ENCODE results near the gene P2RY2. TPM values are rescaled to one million over a fixed set of nuclear protein-coding genes. Genes with fewer than 3 reads are reported as not detected.
A peak's percentile ranks its signal among the peaks of the same experiment; 100 is the strongest.

P2RY2 gene
- total RNA-seq, 5 donors from 2014 or later (not counting 1 experiment from before 2014, with no cell fraction given), result 0.12 TPM; not detected in 4

- Mint-ChIP-seq H3K27me3 (peaks cover 14 to 36% of the 10 kb centered on the region in 2 donors), H3K9me3 (no peaks in the 10 kb centered on the region), H3K27ac (no peak overlapping the region), H3K36me3 (no peaks in the 10 kb centered on the region), H3K4me1 (peaks cover 5 to 13% (median 8%) of the 10 kb centered on the region in 3 donors), H3K4me3 (peak overlapping the region in 1 of 3 donors; percentile 65)
- H3K27me3 ChIP-seq (replicated peaks in 1 of 2; ENCODE audit: control insufficient read depth in 2 of 2, extremely low read depth in 1 of 2, insufficient read depth in 2 of 2, low read length in 1 of 2), result peaks cover 0 to 44% of the 10 kb centered on the region in 2 experiments
- ATAC-seq (replicated peaks in 1 of 4), result no peak
- H3K27ac ChIP-seq (ENCODE audit: low read length), result no peak overlapping the region
- no peak for DNase-seq
- ChIA-PET CTCF (no interaction called here), POLR2A (no interaction called here)
- no peak overlapping the region for H3K4me3 ChIP-seq (ENCODE audit: control insufficient read depth in 1 of 2, extremely low read depth in 1 of 2, low read length in 1 of 2)
- no peaks in the 10 kb centered on the region for H3K9me3 ChIP-seq
- no CpG with 5 or more reads among the region's 2 CpGs for WGBS (ENCODE audit: insufficient coverage)
- no peaks in the 10 kb centered on the region for H3K36me3 ChIP-seq (ENCODE audit: control insufficient read depth in 2 of 2, extremely low read depth in 1 of 2, insufficient read depth in 1 of 2, low read length in 1 of 2)
- H3K4me1 ChIP-seq (ENCODE audit: control insufficient read depth in 1 of 2, extremely low read depth in 1 of 2, insufficient read depth in 2 of 2, low read length in 2 of 2), result peaks cover 0 to 15% of the 10 kb centered on the region in 2 experiments
Observed at GRCh38 chr11:73216465-73216864, 1.6 kb upstream of the P2RY2 start.

- H3K36me3 ChIP-seq (ENCODE audit: control insufficient read depth in 2 of 2, extremely low read depth in 1 of 2, insufficient read depth in 1 of 2, low read length in 1 of 2), result no peaks in the 10 kb centered on the region
- WGBS (ENCODE audit: insufficient coverage), result 95% methylated on average over 11 of the region's 15 CpGs
- Mint-ChIP-seq H3K27me3 (peaks cover 14 to 36% of the 10 kb centered on the region in 2 donors), H3K4me3 (peak overlapping the region; percentile 34 to 65 (median 49)), H3K36me3 (no peaks in the 10 kb centered on the region), H3K4me1 (peaks cover 5 to 13% (median 8%) of the 10 kb centered on the region in 3 donors), H3K9me3 (no peaks in the 10 kb centered on the region), H3K27ac (peak overlapping the region in 1 of 2 donors; percentile 40)
- H3K4me1 ChIP-seq (ENCODE audit: control insufficient read depth in 1 of 2, extremely low read depth in 1 of 2, insufficient read depth in 2 of 2, low read length in 2 of 2), result peaks cover 0 to 15% of the 10 kb centered on the region in 2 experiments
- DNase-seq, result no peak
- no peak for ATAC-seq (replicated peaks in 1 of 4)
- H3K27ac ChIP-seq (ENCODE audit: low read length), result no peak overlapping the region
- ChIA-PET POLR2A (no interaction called here), CTCF (no interaction called here)
- peaks cover 0 to 49% of the 10 kb centered on the region in 2 experiments for H3K27me3 ChIP-seq (replicated peaks in 1 of 2; ENCODE audit: control insufficient read depth in 2 of 2, extremely low read depth in 1 of 2, insufficient read depth in 2 of 2, low read length in 1 of 2)
- no peaks in the 10 kb centered on the region for H3K9me3 ChIP-seq
- H3K4me3 ChIP-seq (ENCODE audit: control insufficient read depth in 1 of 2, extremely low read depth in 1 of 2, low read length in 1 of 2), result no peak overlapping the region
Observed at GRCh38 chr11:73217131-73217809, 811 bp upstream of the P2RY2 start.

GRCh38 chr11:73217810-73218105, 323 bp upstream of the P2RY2 start:
- no peaks in the 10 kb centered on the region for H3K9me3 ChIP-seq
- Mint-ChIP-seq H3K36me3 (no peaks in the 10 kb centered on the region), H3K4me3 (peak overlapping the region in 2 of 3 donors; percentile 34 to 65), H3K9me3 (no peaks in the 10 kb centered on the region), H3K27me3 (peaks cover 14 to 36% of the 10 kb centered on the region in 2 donors), H3K27ac (no peak overlapping the region), H3K4me1 (peaks cover 5 to 13% (median 8%) of the 10 kb centered on the region in 3 donors)
- ChIA-PET CTCF (no interaction called here), POLR2A (no interaction called here)
- peaks cover 0 to 15% of the 10 kb centered on the region in 2 experiments for H3K4me1 ChIP-seq (ENCODE audit: control insufficient read depth in 1 of 2, extremely low read depth in 1 of 2, insufficient read depth in 2 of 2, low read length in 2 of 2)
- WGBS (ENCODE audit: insufficient coverage), result 72% methylated on average over 12 of the region's 14 CpGs
- no peak overlapping the region for H3K4me3 ChIP-seq (ENCODE audit: control insufficient read depth in 1 of 2, extremely low read depth in 1 of 2, low read length in 1 of 2)
- H3K27ac ChIP-seq (ENCODE audit: low read length), result no peak overlapping the region
- no peak for DNase-seq
- peaks cover 0 to 54% of the 10 kb centered on the region in 2 experiments for H3K27me3 ChIP-seq (replicated peaks in 1 of 2; ENCODE audit: control insufficient read depth in 2 of 2, extremely low read depth in 1 of 2, insufficient read depth in 2 of 2, low read length in 1 of 2)
- H3K36me3 ChIP-seq (ENCODE audit: control insufficient read depth in 2 of 2, extremely low read depth in 1 of 2, insufficient read depth in 1 of 2, low read length in 1 of 2), result no peaks in the 10 kb centered on the region
- ATAC-seq (replicated peaks in 1 of 4), result no peak

- Mint-ChIP-seq H3K36me3 (no peaks in the 10 kb centered on the region), H3K4me3 (peak overlapping the region in 2 of 3 donors; percentile 9 to 33), H3K9me3 (no peaks in the 10 kb centered on the region), H3K27me3 (peaks cover 14 to 38% of the 10 kb centered on the region in 2 donors), H3K4me1 (peaks cover 5 to 13% (median 8%) of the 10 kb centered on the region in 3 donors), H3K27ac (no peak overlapping the region)
- 72% methylated on average over 6 of the region's 9 CpGs for WGBS (ENCODE audit: insufficient coverage)
- ChIA-PET CTCF (no interaction called here), POLR2A (no interaction called here)
- DNase-seq (no peak), ATAC-seq (replicated peaks in 1 of 4) (no peak)
- no peak overlapping the region for H3K27ac ChIP-seq (ENCODE audit: low read length)
- H3K4me3 ChIP-seq (ENCODE audit: control insufficient read depth in 1 of 2, extremely low read depth in 1 of 2, low read length in 1 of 2), result no peak overlapping the region
- H3K27me3 ChIP-seq (replicated peaks in 1 of 2; ENCODE audit: control insufficient read depth in 2 of 2, extremely low read depth in 1 of 2, insufficient read depth in 2 of 2, low read length in 1 of 2), result peaks cover 0 to 56% of the 10 kb centered on the region in 2 experiments
- H3K36me3 ChIP-seq (ENCODE audit: control insufficient read depth in 2 of 2, extremely low read depth in 1 of 2, insufficient read depth in 1 of 2, low read length in 1 of 2), result no peaks in the 10 kb centered on the region
- H3K4me1 ChIP-seq (ENCODE audit: control insufficient read depth in 1 of 2, extremely low read depth in 1 of 2, insufficient read depth in 2 of 2, low read length in 2 of 2), result peaks cover 0 to 15% of the 10 kb centered on the region in 2 experiments
- no peaks in the 10 kb centered on the region for H3K9me3 ChIP-seq
Observed at GRCh38 chr11:73218830-73219215, 742 bp downstream of the P2RY2 start.

DNA sequence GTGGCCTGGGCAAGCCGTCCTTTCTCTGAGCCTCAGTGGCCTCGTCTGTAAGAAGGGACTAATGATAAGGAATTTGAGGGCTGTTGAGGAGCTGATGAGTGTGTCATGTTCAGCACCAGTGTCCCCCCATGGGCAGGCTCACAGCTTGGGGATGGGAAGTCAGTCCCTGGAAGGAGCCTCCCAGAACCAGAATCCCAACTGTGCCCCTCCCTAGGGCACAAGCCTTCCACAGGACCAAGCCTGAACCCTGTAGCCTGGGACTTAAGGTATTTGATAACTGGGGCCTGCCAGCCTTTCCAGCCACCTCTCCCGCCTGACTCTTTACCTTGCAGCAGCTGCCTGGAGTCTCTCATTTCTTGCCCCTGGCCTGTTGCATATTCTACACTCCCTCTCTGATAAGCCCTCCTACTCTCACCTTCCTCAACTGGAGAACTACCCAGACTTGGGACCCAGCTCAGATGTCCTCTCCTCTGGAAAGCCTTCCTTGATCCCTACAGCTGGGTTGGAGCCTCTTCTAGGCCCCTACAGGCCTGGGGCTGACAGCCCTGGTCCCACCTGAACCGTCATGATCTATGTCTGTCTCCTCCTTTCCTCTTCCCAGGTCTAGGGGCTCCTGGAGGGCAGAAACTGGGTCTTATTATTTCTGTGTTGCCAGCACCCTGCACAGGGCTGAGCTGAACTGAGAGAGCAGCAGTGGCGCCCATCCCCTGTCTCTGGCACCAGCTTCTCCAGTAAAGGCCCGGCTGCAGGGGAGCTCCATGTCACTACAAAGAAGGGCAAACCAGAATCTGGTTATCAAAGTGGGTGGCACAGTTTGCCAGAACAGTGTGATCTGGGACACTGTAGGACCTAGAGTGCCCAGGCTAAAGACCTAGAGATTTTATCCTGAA, 1.6 kb downstream of the P2RY2 start:
- Histone ChIP-seq H3K4me3 (ENCODE audit: control insufficient read depth in 1 of 2, extremely low read depth in 1 of 2, low read length in 1 of 2) (no peak overlapping the region), H3K27ac (ENCODE audit: low read length) (no peak overlapping the region), H3K9me3 (no peaks in the 10 kb centered on the region), H3K27me3 (replicated peaks in 1 of 2; ENCODE audit: control insufficient read depth in 2 of 2, extremely low read depth in 1 of 2, insufficient read depth in 2 of 2, low read length in 1 of 2) (peaks cover 0 to 60% of the 10 kb centered on the region in 2 experiments), H3K4me1 (ENCODE audit: control insufficient read depth in 1 of 2, extremely low read depth in 1 of 2, insufficient read depth in 2 of 2, low read length in 2 of 2) (peaks cover 0 to 15% of the 10 kb centered on the region in 2 experiments), H3K36me3 (ENCODE audit: control insufficient read depth in 2 of 2, extremely low read depth in 1 of 2, insufficient read depth in 1 of 2, low read length in 1 of 2) (no peaks in the 10 kb centered on the region)
- ChIA-PET POLR2A (no interaction called here), CTCF (no interaction called here)
- Mint-ChIP-seq H3K36me3 (no peaks in the 10 kb centered on the region), H3K4me3 (peak overlapping the region; percentile 13 to 37 (median 33)), H3K9me3 (no peaks in the 10 kb centered on the region), H3K27me3 (peaks cover 14 to 38% of the 10 kb centered on the region in 2 donors), H3K27ac (no peak overlapping the region), H3K4me1 (peaks cover 5 to 18% (median 9%) of the 10 kb centered on the region in 3 donors)
- 92% methylated on average over 3 of the region's 6 CpGs for WGBS (ENCODE audit: insufficient coverage)
- ATAC-seq (replicated peaks in 1 of 4) (no peak), DNase-seq (no peak)

- no peaks in the 10 kb centered on the region for H3K9me3 ChIP-seq
- ChIA-PET CTCF (no interaction called here), POLR2A (no interaction called here)
- DNase-seq, result no peak
- Mint-ChIP-seq H3K27ac (no peak overlapping the region), H3K27me3 (peaks cover 14 to 38% of the 10 kb centered on the region in 2 donors), H3K4me3 (no peak overlapping the region), H3K4me1 (peaks cover 5 to 19% (median 12%) of the 10 kb centered on the region in 3 donors), H3K9me3 (no peaks in the 10 kb centered on the region), H3K36me3 (no peaks in the 10 kb centered on the region)
- no peaks in the 10 kb centered on the region for H3K36me3 ChIP-seq (ENCODE audit: control insufficient read depth in 2 of 2, extremely low read depth in 1 of 2, insufficient read depth in 1 of 2, low read length in 1 of 2)
- no peak overlapping the region for H3K4me3 ChIP-seq (ENCODE audit: control insufficient read depth in 1 of 2, extremely low read depth in 1 of 2, low read length in 1 of 2)
- WGBS (ENCODE audit: insufficient coverage), result 100% methylated on average over 1 of the region's 4 CpGs
- no peak overlapping the region for H3K27ac ChIP-seq (ENCODE audit: low read length)
- peaks cover 0 to 15% of the 10 kb centered on the region in 2 experiments for H3K4me1 ChIP-seq (ENCODE audit: control insufficient read depth in 1 of 2, extremely low read depth in 1 of 2, insufficient read depth in 2 of 2, low read length in 2 of 2)
- peaks cover 0 to 57% of the 10 kb centered on the region in 2 experiments for H3K27me3 ChIP-seq (replicated peaks in 1 of 2; ENCODE audit: control insufficient read depth in 2 of 2, extremely low read depth in 1 of 2, insufficient read depth in 2 of 2, low read length in 1 of 2)
- ATAC-seq (replicated peaks in 1 of 4), result no peak
Observed at GRCh38 chr11:73221451-73221850, 3.4 kb downstream of the P2RY2 start.
